Bladder microvascular endothelial cell (primary cell): Measurements from ENCODE around the gene PRKACA. TPM values are rescaled to one million over a fixed set of nuclear protein-coding genes. Genes with fewer than 3 reads are reported as not detected.

Experiments
- total RNA-seq: library from RNA; depleted of rRNA; stranded (reverse); fragments of >200 nt; gene quantifications from 2 replicates; pipeline ENCODE4 v1.2.3, GENCODE V29; 2014

PRKACA gene
- 36.1 and 76.5 TPM in 2 replicates for total RNA-seq

DNA sequence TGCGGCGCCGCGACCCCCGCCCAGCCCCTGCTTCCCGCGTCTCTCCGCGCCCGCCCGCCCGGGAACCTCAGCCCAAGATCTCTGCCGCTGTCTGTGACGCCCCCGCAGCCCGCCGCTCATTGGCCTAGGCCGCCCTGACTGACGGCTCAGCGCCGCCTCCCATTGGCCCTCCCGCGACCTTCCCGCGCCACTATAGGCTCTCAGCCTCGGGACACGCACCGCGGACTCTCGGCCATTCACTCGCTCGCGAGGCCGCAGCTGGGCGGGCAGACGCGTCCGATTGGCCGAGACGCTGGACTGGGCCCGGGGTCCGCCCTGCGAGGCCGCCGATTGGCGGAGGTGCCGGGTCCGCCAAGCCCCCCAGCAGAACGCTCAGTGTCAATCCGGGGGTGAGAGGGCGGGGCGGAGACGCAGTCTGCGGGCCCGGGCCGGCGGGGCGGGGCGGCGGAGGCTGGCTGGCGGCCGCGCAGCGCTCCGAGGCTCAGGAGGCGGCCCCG lies at the start of gene PRKACA:
TSS of gene PRKACA (minus strand) at position 95 of the 497 bp plus-strand sequence. CDS start 215 bp downstream, outside the sequence.

DNA sequence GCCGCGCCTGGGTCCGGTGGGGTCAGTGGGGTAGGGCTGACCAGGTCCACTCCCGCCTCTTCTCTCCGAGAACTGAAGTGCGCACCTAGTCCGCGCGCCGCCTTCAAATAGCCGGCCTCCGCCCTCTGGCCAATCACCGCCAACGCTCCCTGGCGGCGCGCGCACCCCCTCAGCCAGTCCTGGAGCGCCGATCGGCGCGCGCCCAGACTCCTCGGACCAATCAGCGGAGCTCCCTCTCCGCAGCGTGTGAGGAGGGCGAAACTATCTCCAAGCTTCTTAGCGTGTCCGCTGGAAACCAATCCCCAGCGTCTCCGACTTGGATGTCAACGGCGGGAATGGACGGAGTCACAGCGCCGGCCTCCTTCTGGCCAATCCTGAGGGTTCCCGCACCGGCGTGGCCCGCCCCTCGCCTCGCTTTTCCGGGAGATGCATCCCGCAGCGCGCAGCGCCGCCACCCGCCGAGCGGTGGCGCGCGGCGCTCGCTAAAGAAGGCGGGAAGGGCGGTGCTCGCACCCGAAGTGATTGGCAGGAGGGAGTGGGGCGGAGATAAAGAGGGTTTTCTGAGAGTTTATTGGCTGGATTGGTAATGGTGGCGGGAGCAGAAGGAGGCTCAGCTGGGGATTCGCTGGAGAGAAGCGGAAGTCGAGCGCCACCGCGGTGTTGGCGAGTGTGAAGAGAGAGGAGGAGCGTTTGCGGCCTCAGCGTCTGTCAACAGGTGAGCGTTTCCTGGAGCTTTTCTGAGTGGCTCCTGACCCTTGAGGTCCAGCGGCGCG lies 19.1 kb upstream of the PRKACA start, which contains the start of gene ASF1B:
TSS of gene ASF1B (minus strand) at position 81 of the 773 bp plus-strand sequence. CDS start 133 bp downstream, outside the sequence.

DNA sequence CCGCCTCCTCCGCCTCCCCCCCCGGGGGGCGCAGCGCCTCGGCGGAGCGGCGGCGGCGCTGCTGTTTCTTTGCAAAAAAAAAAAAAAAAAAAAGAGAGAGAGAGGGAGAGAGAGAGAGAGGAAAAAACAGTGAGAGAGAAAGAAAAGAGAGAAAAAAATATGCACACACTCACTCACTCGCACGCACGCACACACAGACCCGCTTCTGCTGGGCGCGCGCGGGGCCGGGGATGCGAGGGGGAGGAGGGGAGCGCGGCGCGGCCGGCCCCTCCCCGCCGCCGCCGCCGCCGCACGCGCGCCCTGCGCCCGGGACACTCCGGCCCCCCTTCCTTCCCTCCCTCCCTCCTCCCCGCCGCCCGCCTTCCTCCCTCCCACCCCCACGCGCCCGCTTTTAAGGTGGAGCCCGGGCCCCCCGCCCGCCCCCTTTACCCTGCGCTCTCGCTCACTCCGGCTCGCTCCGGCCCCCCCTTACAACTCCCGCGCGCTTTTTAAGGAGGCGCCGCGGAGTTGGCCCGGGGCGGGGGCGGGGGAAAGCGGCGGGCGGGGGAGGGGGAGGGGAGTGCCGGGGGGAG lies 27.0 kb downstream of the PRKACA start, which contains the start of gene SAMD1:
TSS of gene SAMD1 (minus strand) at position 243 of the 572 bp plus-strand sequence.

DNA sequence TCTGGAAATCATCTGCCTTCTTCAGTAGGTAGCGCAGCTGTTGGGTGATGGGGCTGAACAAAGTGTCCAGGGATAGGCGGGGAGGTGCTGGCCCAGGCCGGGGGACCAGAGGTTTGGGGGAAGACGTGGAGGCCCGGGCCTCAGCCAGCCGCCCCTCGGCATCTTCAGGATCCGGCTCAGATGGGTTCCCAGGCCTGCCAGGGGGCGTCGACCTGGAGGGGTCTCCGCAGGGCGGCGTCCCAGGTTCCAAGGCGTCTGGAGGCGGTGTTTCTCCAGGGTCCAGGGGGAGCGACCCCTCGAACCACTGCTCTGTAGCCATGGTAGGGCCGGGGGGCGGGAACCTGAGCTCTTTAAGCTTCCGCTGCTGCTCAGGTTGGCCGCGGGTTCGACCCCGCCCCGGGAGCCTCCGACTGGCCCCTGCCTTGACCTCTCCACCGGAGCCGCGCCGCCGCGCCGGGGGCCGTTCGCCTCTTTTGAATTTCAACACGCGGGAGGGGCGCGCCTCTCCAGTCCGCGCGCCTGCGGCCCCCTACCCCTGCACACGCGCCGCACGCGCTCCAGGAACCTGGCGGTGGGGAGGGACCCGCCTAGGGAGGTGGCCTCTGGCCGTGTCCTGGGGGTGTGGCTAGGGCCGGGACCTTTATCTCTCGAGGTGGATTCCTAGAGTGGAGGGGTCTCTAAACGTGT lies 32.1 kb downstream of the PRKACA start, which contains the start of gene C19orf67:
TSS of gene C19orf67 (minus strand) at position 475 of the 687 bp plus-strand sequence. CDS start at position 319, 156 bp downstream.

DNA sequence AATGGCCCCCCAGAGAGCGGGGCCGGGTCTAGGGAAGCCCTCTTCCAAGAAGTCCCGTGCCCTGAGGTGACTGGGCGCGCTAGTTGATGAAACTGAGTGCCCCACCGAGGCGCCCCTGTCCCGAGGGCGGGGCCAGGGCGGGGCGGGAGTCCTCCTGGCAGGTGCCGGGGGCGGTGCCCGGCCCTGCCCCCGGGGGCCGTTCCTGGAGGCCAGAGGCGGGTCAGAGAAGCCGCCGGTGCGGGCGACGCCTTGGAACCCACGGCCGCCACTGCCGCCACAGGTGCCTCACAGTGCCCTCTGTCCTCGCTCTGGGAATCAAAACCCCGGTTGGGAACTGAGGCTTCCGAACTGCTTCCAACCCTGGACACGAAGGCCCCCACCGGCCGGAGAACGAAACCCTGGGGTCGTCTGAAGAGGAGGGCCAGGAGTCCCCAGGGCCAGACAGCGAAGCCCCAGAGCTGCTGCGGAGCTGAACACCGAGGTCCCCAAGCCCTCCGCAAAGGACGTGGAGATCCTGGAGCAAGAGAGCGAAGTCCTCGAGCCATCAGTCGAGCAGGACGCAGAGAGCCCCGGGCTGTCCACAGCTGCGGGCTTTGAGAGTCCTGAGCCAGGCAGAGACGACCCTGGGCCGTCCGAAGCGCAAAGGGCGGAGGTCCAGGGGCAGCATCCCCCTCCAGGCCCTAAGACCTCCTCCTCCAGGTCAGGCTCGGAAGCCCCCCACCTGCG lies 44.9 kb downstream of the PRKACA start, which contains the start of gene MISP3:
TSS of gene MISP3 (plus strand) at position 252 of the 726 bp plus-strand sequence. CDS start 524 bp downstream, outside the sequence.

DNA sequence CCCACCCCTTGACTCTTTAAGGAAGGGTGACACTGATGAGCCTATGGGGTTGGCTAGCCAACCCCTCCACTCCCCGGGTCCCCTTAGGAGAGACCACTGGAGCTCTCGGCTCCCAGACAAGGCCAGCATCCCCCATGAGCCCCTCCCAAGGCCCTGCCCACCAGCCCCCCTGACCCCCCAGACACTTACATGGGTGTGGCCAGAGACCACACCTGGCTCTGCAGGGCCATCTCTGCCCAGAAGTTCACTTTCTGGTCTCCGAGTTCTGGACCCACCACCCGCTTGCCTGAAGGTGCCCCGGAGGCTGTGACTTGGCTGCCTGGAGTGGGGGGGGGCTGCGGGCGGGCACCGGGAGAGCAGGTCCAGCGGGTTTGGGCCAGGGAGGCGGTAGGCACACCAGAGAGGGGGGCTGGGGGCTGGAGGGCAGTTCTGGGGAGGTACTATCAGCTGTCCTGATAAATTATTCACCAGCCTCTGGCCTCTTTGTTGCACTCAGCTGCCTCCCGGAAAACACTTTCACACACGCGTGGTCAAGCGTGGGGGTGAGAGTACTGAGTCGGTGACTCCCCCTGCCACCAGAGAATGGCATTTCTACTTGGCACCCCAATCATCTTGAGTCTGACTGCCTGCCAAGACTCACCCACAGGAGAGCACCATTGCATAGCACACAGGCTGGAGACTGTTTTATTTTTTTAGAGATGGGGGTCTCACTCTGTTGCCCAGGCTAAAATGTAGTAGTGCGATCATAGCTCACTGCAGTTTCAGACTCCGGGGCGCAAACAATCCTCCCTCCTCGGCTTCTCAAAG lies 55.6 kb downstream of the PRKACA start, which contains the start of gene PALM3:
TSS of gene PALM3 (minus strand) at position 326 of the 807 bp plus-strand sequence. CDS start at position 230, 96 bp downstream.

Other genes with a start within 250 kb of the PRKACA start
- gene NANOS3, start 240.6 kb downstream of the PRKACA start, total RNA-seq: 0.94 TPM in 1 of 2 replicates, not detected in the other
- 0.63 and 0.97 TPM in 2 replicates for gene BRME1, start 211.6 kb downstream of the PRKACA start, total RNA-seq
- gene CC2D1A, start 211.6 kb downstream of the PRKACA start, total RNA-seq: 6.3 and 10.1 TPM in 2 replicates
- 0.13 and 0.16 TPM in 2 replicates for gene PODNL1, start 179.3 kb downstream of the PRKACA start, total RNA-seq
- 11.3 and 15.8 TPM in 2 replicates for gene DCAF15, start 165.3 kb downstream of the PRKACA start, total RNA-seq
- gene RFX1, start 111.4 kb downstream of the PRKACA start, total RNA-seq: 1.6 and 6.4 TPM in 2 replicates
- not detected in 2 replicates for gene RLN3, start 89.6 kb downstream of the PRKACA start, total RNA-seq
- 4.2 and 7.8 TPM in 2 replicates for gene IL27RA, start 86.0 kb downstream of the PRKACA start, total RNA-seq
- not detected in 2 replicates for gene PALM3, start 55.7 kb downstream of the PRKACA start, total RNA-seq
- 0.16 and 0.19 TPM in 2 replicates for gene MISP3, start 45.0 kb downstream of the PRKACA start, total RNA-seq
- not detected in 2 replicates for gene C19orf67, start 32.0 kb downstream of the PRKACA start, total RNA-seq
- 13.8 and 20.6 TPM in 2 replicates for gene SAMD1, start 27.0 kb downstream of the PRKACA start, total RNA-seq
- 12.7 and 18.3 TPM in 2 replicates for gene ASF1B, start 18.8 kb upstream of the PRKACA start, total RNA-seq
- gene ADGRL1, start 88.4 kb upstream of the PRKACA start, total RNA-seq: 0.65 and 10.7 TPM in 2 replicates